ENCODE measurements around the gene DDO. TPM values are rescaled to one million over a fixed set of nuclear protein-coding genes. Genes with fewer than 3 reads are reported as not detected.

DDO gene
- total and polyA plus RNA-seq, 9 of the 15 experiments (the other 6 are each of a cell fraction or from before 2014, with no cell fraction given) = not detected

- in situ Hi-C loops (cut with MboI) = no loop called here
These were observed 47.5 kb downstream of the DDO start for GRCh38 chr6:110367825-110368224.

DNA sequence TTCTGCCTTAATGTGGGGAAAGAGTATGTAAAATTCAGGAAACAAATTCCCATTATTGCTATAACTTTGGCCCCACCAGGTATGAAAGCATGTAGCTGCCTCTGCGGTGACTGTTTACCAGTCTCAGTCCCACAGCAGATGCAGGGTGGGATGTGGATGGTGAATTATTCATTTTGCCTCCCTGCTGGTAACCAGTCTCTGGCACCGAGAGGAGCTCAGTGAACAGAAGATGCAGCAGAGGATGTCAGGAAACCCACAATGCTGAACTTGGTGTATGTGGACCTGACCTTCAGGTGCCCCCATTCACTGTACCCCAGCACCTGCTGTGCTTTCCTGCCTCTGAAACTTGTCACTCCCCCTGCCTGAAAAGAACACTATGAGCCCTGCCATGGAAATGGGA lies 48.4 kb downstream of the DDO start:
- no peaks in the 10 kb centered on the region; the same call in 1 of the 2 replicates for H4K20me1 ChIP-seq (replicated peaks; ENCODE audit: control insufficient read depth, insufficient read depth, low read length)
- no peaks in the 10 kb centered on the region; a peak in 1 of 5 replicates for H3K27me3 ChIP-seq (ENCODE audit: control insufficient read depth in 2 of 2, insufficient read depth in 2 of 2, low read length in 2 of 2)
- no peaks in the 10 kb centered on the region for H3K9me3 ChIP-seq (replicated peaks; ENCODE audit: control insufficient read depth, insufficient read depth, low read depth, low read length)
- 0% methylated on average over 2 of the region's 2 CpGs for WGBS (ENCODE audit: insufficient coverage, low coverage, missing lambda C conversion rate)
- ChIA-PET CTCF (ENCODE audit: low intra/inter-chr PET ratio) (no interaction called here), POLR2A (interaction anchor here (0.6 kb wide), 1 partner anchor 11 kb away, joined by 3 read pairs; no protein-coding TSS in a partner anchor)
- H3K4me3 ChIP-seq = no peak overlapping the region
- ATAC-seq (no peak), DNase-seq (ENCODE audit: extremely low read depth in 1 of 4, low spot score in 3 of 4) (no peak), FAIRE-seq (no peak)
- no peaks in the 10 kb centered on the region for H3K4me1 ChIP-seq (replicated peaks in 1 of 2; ENCODE audit: control insufficient read depth in 2 of 2, insufficient read depth in 2 of 2, low read length in 2 of 2)
- H3K36me3 ChIP-seq (ENCODE audit: control insufficient read depth, insufficient read depth, low read length) = no peaks in the 10 kb centered on the region
- BruUV-seq (replicated peaks) = no TSS peak
- in situ Hi-C loops (cut with MboI) = no loop called here
- intact Hi-C loops (cut with micrococcal nuclease) = no loop called here
- H3K9ac ChIP-seq (ENCODE audit: insufficient read depth in 1 of 2, low read depth in 2 of 2, low read length in 2 of 2) = no peak overlapping the region
- H3K79me2 ChIP-seq (ENCODE audit: control insufficient read depth, insufficient read depth, low read length) = no peaks in the 10 kb centered on the region
- no peak overlapping the region for H2AFZ ChIP-seq (ENCODE audit: low read depth, low read length)
- H3K9me1 ChIP-seq (ENCODE audit: control insufficient read depth, insufficient read depth, low read length) = no peaks in the 10 kb centered on the region
- H3K27ac ChIP-seq (ENCODE audit: extremely low read depth, low read depth, low read length) = no peak overlapping the region
- H3K4me2 ChIP-seq (ENCODE audit: insufficient read depth, low read length) = no peak overlapping the region
- TF ChIP-seq IRF2 (CRISPR knock-in tag; IDR thresholded peaks at IDR 0.05) (no peak), ARNT (IDR thresholded peaks at IDR 0.05) (no peak), PTRF (tag; IDR thresholded peaks at IDR 0.05) (no peak), CTBP1 (IDR thresholded peaks at IDR 0.05; ENCODE audit: borderline replicate concordance) (no peak), MECOM (CRISPR knock-in tag; IDR thresholded peaks at IDR 0.05) (no peak), HMG20A (CRISPR knock-in tag; conservative IDR thresholded peaks at IDR 0.05) (no peak), KDM2B (CRISPR knock-in tag; IDR thresholded peaks at IDR 0.05) (no peak), SNIP1 (IDR thresholded peaks at IDR 0.05; ENCODE audit: low read depth) (no peak), BCLAF1 (IDR thresholded peaks at IDR 0.05; ENCODE audit: borderline replicate concordance in 1 of 2, control insufficient read depth in 1 of 2, low read depth in 2 of 2, low read length in 1 of 2) (no peak), NCOA2 (IDR thresholded peaks at IDR 0.05; ENCODE audit: partially characterized antibody in 2 of 2) (no peak), POLR2B (IDR thresholded peaks at IDR 0.05; ENCODE audit: low read depth, partially characterized antibody) (no peak)

More at GRCh38 chr6:110367825-110368224, 47.5 kb downstream of the DDO start:
- Histone ChIP-seq H3K9me1 (ENCODE audit: control insufficient read depth, insufficient read depth, low read length) (no peaks in the 10 kb centered on the region), H2AFZ (ENCODE audit: low read depth, low read length) (no peak overlapping the region), H3K4me2 (ENCODE audit: insufficient read depth, low read length) (no peak overlapping the region), H3K36me3 (ENCODE audit: control insufficient read depth, insufficient read depth, low read length) (no peaks in the 10 kb centered on the region), H4K20me1 (replicated peaks; ENCODE audit: control insufficient read depth, insufficient read depth, low read length) (no peaks in the 10 kb centered on the region; the same call in 1 of the 2 replicates), H3K27ac (ENCODE audit: extremely low read depth, low read depth, low read length) (no peak overlapping the region), H3K4me3 (no peak overlapping the region), H3K79me2 (ENCODE audit: control insufficient read depth, insufficient read depth, low read length) (no peaks in the 10 kb centered on the region), H3K9me3 (replicated peaks; ENCODE audit: control insufficient read depth, insufficient read depth, low read depth, low read length) (no peaks in the 10 kb centered on the region), H3K4me1 (replicated peaks in 1 of 2; ENCODE audit: control insufficient read depth in 2 of 2, insufficient read depth in 2 of 2, low read length in 2 of 2) (no peaks in the 10 kb centered on the region), H3K27me3 (ENCODE audit: control insufficient read depth in 2 of 2, insufficient read depth in 2 of 2, low read length in 2 of 2) (no peaks in the 10 kb centered on the region; a peak in 1 of 5 replicates), H3K9ac (ENCODE audit: insufficient read depth in 1 of 2, low read depth in 2 of 2, low read length in 2 of 2) (no peak overlapping the region)
- intact Hi-C loops (cut with micrococcal nuclease) = no loop called here
- BruUV-seq (replicated peaks) = no TSS peak
- 0% methylated on average over 1 of the region's 1 CpG for WGBS (ENCODE audit: insufficient coverage, low coverage, missing lambda C conversion rate)
- CTCF ChIA-PET (ENCODE audit: low intra/inter-chr PET ratio) = no interaction called here
- TF ChIP-seq MCM5 (IDR thresholded peaks at IDR 0.05; ENCODE audit: low read depth) = no peak
- TF ChIP-seq ZNF12 (CRISPR knock-in tag; IDR thresholded peaks at IDR 0.05) = no peak
- no peak for TF ChIP-seq GTF2F1 (IDR thresholded peaks at IDR 0.05; ENCODE audit: low read depth, low read length)
- TF ChIP-seq ZBTB7A (IDR thresholded peaks at IDR 0.05; ENCODE audit: borderline replicate concordance, control insufficient read depth, low read depth, low read length) = no peak
- TF ChIP-seq ZFP30 (CRISPR knock-in tag; IDR thresholded peaks at IDR 0.05; ENCODE audit: borderline replicate concordance) = no peak
- POLR2A ChIA-PET = no interaction called here
- FAIRE-seq (no peak), DNase-seq (ENCODE audit: extremely low read depth in 1 of 4, low spot score in 3 of 4) (no peak), ATAC-seq (no peak)
